IMR-90 (cell line): ENCODE data around the gene SLC9A3. TPM values are rescaled to one million over a fixed set of nuclear protein-coding genes. Genes with fewer than 3 reads are reported as not detected.

Experiments
- ATAC-seq: fragments of 200-7000 bp; cut with Tn5 transposase; 2 replicates; pipeline ENCODE4 v1.9.1; 2020; ENCODE audit warnings: low read depth, mild to moderate bottlenecking, moderate library complexity
- BruUV-seq: library from RNA; stranded (reverse); fragments of 400-500 nt; replicated peaks from 2 replicates; lab custom pipeline; 2021; lab: Mats Ljungman, UMichigan
- CTCF ChIA-PET: fragments of 300-600 bp; formaldehyde crosslinking; extraction: SDS; loops from one replicate; lab custom pipeline; 2021; ENCODE audit warnings: antibody characterized with exemption; lab: Yijun Ruan, JAX
- POLR2A ChIA-PET: fragments of 300-600 bp; sonication (Branson Sonifier 250); formaldehyde crosslinking; loops from one replicate; lab custom pipeline; 2022; ENCODE audit warnings: antibody characterized with exemption; ENCODE audit not compliant: unreplicated experiment; lab: Charles Lee
- DNase-seq: peaks from one replicate; pipeline ENCODE4 v3.0.0; 2013
- H2AFZ ChIP-seq: replicated peaks from 2 replicates; pipeline ENCODE3; 2013; ENCODE audit warnings: low read length, mild to moderate bottlenecking; ENCODE audit not compliant: poor library complexity
- H2AK5ac ChIP-seq: 2 replicates; pipeline ENCODE4 v1.6.1; 2013; ENCODE audit warnings: low read depth, low read length, inconsistent platforms
- H2AK9ac ChIP-seq: replicated peaks from 2 replicates; pipeline ENCODE3; 2013; ENCODE audit warnings: mild to moderate bottlenecking, low read depth, low read length, moderate library complexity; ENCODE audit not compliant: poor library complexity
- H2BK120ac ChIP-seq: 2 replicates; pipeline ENCODE4 v1.6.1; 2013; ENCODE audit warnings: low read depth, low read length, inconsistent platforms
- H2BK15ac ChIP-seq: 3 replicates; pipeline ENCODE4 v1.6.1; 2013; ENCODE audit warnings: low read depth, low read length, inconsistent platforms
- H2BK20ac ChIP-seq: 2 replicates; pipeline ENCODE4 v1.6.1; 2013; ENCODE audit warnings: low read depth, mild to moderate bottlenecking, inconsistent platforms, low read length, moderate library complexity
- H2BK5ac ChIP-seq: 2 replicates; pipeline ENCODE4 v1.6.1; 2013; ENCODE audit warnings: mild to moderate bottlenecking, low read depth, low read length, inconsistent platforms; ENCODE audit not compliant: poor library complexity, severe bottlenecking
- H3K14ac ChIP-seq: replicated peaks from 2 replicates; pipeline ENCODE4 v1.6.1; 2013; ENCODE audit warnings: low read depth, low read length, inconsistent platforms
- H3K18ac ChIP-seq: 2 replicates; pipeline ENCODE4 v1.6.1; 2013; ENCODE audit warnings: low read depth, low read length, control low read depth
- H3K23ac ChIP-seq: 2 replicates; pipeline ENCODE4 v1.6.1; 2013; ENCODE audit warnings: low read depth, low read length, inconsistent platforms
- H3K27ac ChIP-seq: 2 replicates; pipeline ENCODE4 v1.5.1; 2013; ENCODE audit warnings: mild to moderate bottlenecking, control low read depth, low read length; ENCODE audit not compliant: insufficient read depth
- H3K27me3 ChIP-seq: 2 replicates; pipeline ENCODE4 v1.6.1; 2013; ENCODE audit warnings: low read length; ENCODE audit not compliant: control insufficient read depth, insufficient read depth
- H3K36me3 ChIP-seq: 2 replicates; pipeline ENCODE4 v1.6.1; 2013; ENCODE audit warnings: low read length, mixed read lengths; ENCODE audit not compliant: control insufficient read depth, insufficient read depth
- H3K4ac ChIP-seq: 2 replicates; pipeline ENCODE4 v1.6.1; 2013; ENCODE audit warnings: low read depth, low read length, inconsistent platforms
- H3K4me1 ChIP-seq: 2 replicates; pipeline ENCODE4 v1.6.1; 2013; ENCODE audit warnings: low read length, mixed read lengths; ENCODE audit not compliant: control insufficient read depth, insufficient read depth
- H3K4me2 ChIP-seq: 2 replicates; pipeline ENCODE4 v1.6.1; 2013; ENCODE audit warnings: low read depth, mild to moderate bottlenecking, control low read depth, low read length, moderate library complexity
- H3K4me3 ChIP-seq: 2 replicates; pipeline ENCODE4 v1.5.1; 2013; ENCODE audit warnings: low read depth, mild to moderate bottlenecking, control low read depth, low read length, moderate library complexity; ENCODE audit not compliant: insufficient read depth
- H3K56ac ChIP-seq: 2 replicates; pipeline ENCODE4 v1.6.1; 2013; ENCODE audit warnings: low read length, inconsistent platforms; ENCODE audit not compliant: insufficient read depth; ENCODE audit errors: extremely low read depth
- H3K79me1 ChIP-seq, 2 experiments: 2 replicates each; pipeline ENCODE4 v1.6.1; 2013; ENCODE audit warnings: low read length in 2 of 2, inconsistent platforms in 1 of 2, low read depth in 1 of 2
- H3K9ac ChIP-seq: 2 replicates; pipeline ENCODE4 v1.6.1; 2013; ENCODE audit warnings: low read depth, low read length, control low read depth
- H3K9me1 ChIP-seq: 2 replicates; pipeline ENCODE4 v1.6.1; 2013; ENCODE audit warnings: low read length, inconsistent platforms; ENCODE audit not compliant: insufficient read depth
- H3K9me3 ChIP-seq: 2 replicates; pipeline ENCODE4 v1.6.1; 2013; ENCODE audit warnings: low read length; ENCODE audit not compliant: control insufficient read depth, insufficient read depth
- H4K20me1 ChIP-seq: 2 replicates; pipeline ENCODE4 v1.6.1; 2013; ENCODE audit warnings: low read length, inconsistent platforms; ENCODE audit not compliant: insufficient read depth
- H4K5ac ChIP-seq: 2 replicates; pipeline ENCODE4 v1.6.1; 2013; ENCODE audit warnings: mild to moderate bottlenecking, low read depth, low read length, control low read depth
- H4K8ac ChIP-seq, 2 experiments: 2 replicates each; pipeline ENCODE4 v1.6.1; 2013; ENCODE audit warnings: low read depth in 2 of 2, low read length in 2 of 2, control low read depth in 1 of 2, inconsistent platforms in 1 of 2
- H4K91ac ChIP-seq: 2 replicates; pipeline ENCODE4 v1.6.1; 2013; ENCODE audit warnings: low read depth, low read length, inconsistent platforms; ENCODE audit not compliant: insufficient read depth
- BHLHE40 ChIP-seq: fragments of 150-350 bp; IDR thresholded peaks from 2 replicates; pipeline ENCODE4 v1.6.1; 2016; ENCODE audit warnings: mild to moderate bottlenecking, low read depth, low read length
- CEBPB ChIP-seq: IDR thresholded peaks from 2 replicates; pipeline ENCODE4 v1.6.1; 2012; ENCODE audit warnings: low read depth, low read length, improper control_type of control experiment
- CHD1 ChIP-seq: IDR thresholded peaks from 2 replicates; pipeline ENCODE4 v1.6.1; 2012; ENCODE audit warnings: low read depth, low read length, improper control_type of control experiment
- CTCF ChIP-seq: conservative IDR thresholded peaks from 2 replicates; pipeline ENCODE4 v1.5.1; 2012; ENCODE audit warnings: mild to moderate bottlenecking, low read depth, low read length, improper control_type of control experiment
- ELK1 ChIP-seq: fragments of 150-350 bp; IDR thresholded peaks from 2 replicates; pipeline ENCODE4 v1.6.1; 2016; ENCODE audit warnings: low read depth, mild to moderate bottlenecking, low read length, moderate library complexity, borderline replicate concordance
- FOS ChIP-seq: fragments of 150-350 bp; IDR thresholded peaks from 2 replicates; pipeline ENCODE4 v1.6.1; 2016; ENCODE audit warnings: low read depth, low read length
- MAFK ChIP-seq: IDR thresholded peaks from 2 replicates; pipeline ENCODE4 v1.6.1; 2012; ENCODE audit warnings: low read depth, low read length, improper control_type of control experiment
- MAZ ChIP-seq: IDR thresholded peaks from 2 replicates; pipeline ENCODE4 v1.6.1; 2012; ENCODE audit warnings: low read depth, mild to moderate bottlenecking, low read length, improper control_type of control experiment, moderate library complexity, borderline replicate concordance
- MXI1 ChIP-seq: IDR thresholded peaks from 2 replicates; pipeline ENCODE4 v1.6.1; 2012; ENCODE audit warnings: low read depth, mild to moderate bottlenecking, low read length, moderate library complexity, borderline replicate concordance
- NFE2L2 ChIP-seq: fragments of 150-350 bp; IDR thresholded peaks from 2 replicates; pipeline ENCODE4 v1.6.1; 2016; ENCODE audit warnings: low read depth, mild to moderate bottlenecking, low read length
- POLR2A ChIP-seq: IDR thresholded peaks from 2 replicates; pipeline ENCODE4 v1.6.1; 2012; ENCODE audit warnings: mild to moderate bottlenecking, low read depth, low read length
- RAD21 ChIP-seq: IDR thresholded peaks from 2 replicates; pipeline ENCODE4 v1.6.1; 2012; ENCODE audit warnings: low read length, improper control_type of control experiment
- RFX5 ChIP-seq: IDR thresholded peaks from 2 replicates; pipeline ENCODE4 v1.8.0; 2012; ENCODE audit warnings: low read depth, mild to moderate bottlenecking, low read length, moderate library complexity
- SMC3 ChIP-seq: fragments of 150-350 bp; IDR thresholded peaks from 2 replicates; pipeline ENCODE4 v1.6.1; 2016; ENCODE audit warnings: low read depth, mild to moderate bottlenecking, antibody characterized with exemption, low read length, moderate library complexity
- USF2 ChIP-seq: fragments of 150-350 bp; IDR thresholded peaks from 2 replicates; pipeline ENCODE4 v1.6.1; 2017; ENCODE audit warnings: mild to moderate bottlenecking, antibody characterized with exemption, low read length, low read depth
- WGBS, 2 experiments: methylation state at CpG; one replicate each; pipeline versions ENCODE4 v1.1.5 to v1.1.7; 2013; ENCODE audit warnings: missing lambda C conversion rate in 2 of 2; ENCODE audit not compliant: insufficient read length in 1 of 2; ENCODE audit errors: extremely low coverage in 2 of 2; 5-methylcytosine and 5-hydroxymethylcytosine counted together
- dilution Hi-C: fragments of 300-500 bp; cut with HindIII; formaldehyde crosslinking; loops from one replicate; pipeline ENCODE4 v1.14.3; 2018; ENCODE audit warnings: low sequenced_read_pairs; ENCODE audit not compliant: unreplicated experiment
- in situ Hi-C: fragments of 300-500 bp; cut with MboI; formaldehyde crosslinking; loops from 3 replicates; pipeline ENCODE4 v1.14.3; 2019; ENCODE audit warnings: low sequenced_read_pairs, inconsistent platforms, mixed read lengths
- intact Hi-C: fragments of 100-400 bp; cut with micrococcal nuclease; formaldehyde crosslinking; loops from 2 replicates; pipeline ENCODE4 v1.10.0; 2022
- polyA plus RNA-seq, 3 experiments: library from polyadenylated mRNA; depleted of rRNA; stranded (reverse); fragments of >200 nt; gene quantifications; 2 replicates each; pipeline ENCODE4 v1.2.3, GENCODE V29; 2012; ENCODE audit warnings: low replicate concordance in 1 of 3
- total RNA-seq: library from RNA; depleted of rRNA; stranded (reverse); fragments of >200 nt; gene quantifications from 2 replicates; pipeline ENCODE4 v1.2.3, GENCODE V29; 2012

SLC9A3 gene
- total and polyA plus RNA-seq, 2 of the 4 experiments (the other 2 are of a cell fraction), result 0.72 to 1.5 TPM

GRCh38 chr5:540071-540905 is 16.0 kb upstream of the SLC9A3 start:
- in situ Hi-C loops, result no loop called here
- no TSS peak for BruUV-seq
- Histone ChIP-seq H4K8ac (no peak overlapping the region), H2AK5ac (no peak overlapping the region), H2BK15ac (no peak overlapping the region), H3K4me2 (no peak overlapping the region), H3K9me3 (peaks cover 2% of the 10 kb centered on the region; the same call in 1 of the 2 replicates), H3K14ac (no peak overlapping the region), H3K27me3 (peaks cover 42% of the 10 kb centered on the region), H4K5ac (no peak overlapping the region), H2BK20ac (no peak overlapping the region), H4K20me1 (no peaks in the 10 kb centered on the region), H2AK9ac (no peak overlapping the region), H3K27ac (no peak overlapping the region), H3K4me1 (no peaks in the 10 kb centered on the region; the same call in 1 of the 2 replicates), H3K36me3 (no peaks in the 10 kb centered on the region), H2AFZ (no peak overlapping the region), H2BK120ac (no peak overlapping the region), H3K9ac (no peak overlapping the region), H3K4me3 (no peak overlapping the region), H3K23ac (no peak overlapping the region), H3K4ac (no peak overlapping the region), H3K56ac (no peak overlapping the region), H2BK5ac (no peak overlapping the region), H3K79me1 (no peaks in the 10 kb centered on the region), H4K91ac (no peak overlapping the region), H3K9me1 (no peaks in the 10 kb centered on the region), H3K18ac (no peak overlapping the region)
- no peak for ATAC-seq
- ChIA-PET POLR2A (no interaction called here), CTCF (no interaction called here)
- intact Hi-C loops, result no loop called here
- 63% methylated on average over 6 of the region's 23 CpGs; no CpG with 5 or more reads in 1 of the 2 experiments for WGBS, 2 experiments
- no peak for DNase-seq
- dilution Hi-C loops, result no loop called here
- TF ChIP-seq MXI1 (no peak), CEBPB (no peak), USF2 (no peak), CTCF (no peak), ELK1 (no peak), SMC3 (no peak), NFE2L2 (no peak), RAD21 (no peak), MAFK (no peak), FOS (no peak), BHLHE40 (no peak), POLR2A (no peak), CHD1 (no peak), RFX5 (no peak), MAZ (no peak)
